Breast epithelium (tissue), 4 donors: ENCODE results near the gene HNRNPUL2. TPM values are rescaled to one million over a fixed set of nuclear protein-coding genes. Genes with fewer than 3 reads are reported as not detected.

Experiments
- DNase-seq, 2 donors: peaks; one replicate each; pipeline ENCODE4 v3.0.0-alpha.2; 2019; ENCODE audit warnings: low spot score in 2 of 2
- H3K27ac ChIP-seq, 2 donors: fragments of 200-600 bp; sonication (generic) in 1 of 2; one replicate each; pipeline ENCODE4 v1.5.1; 2016 to 2019; ENCODE audit warnings: mild to moderate bottlenecking in 1 of 2
- H3K27me3 ChIP-seq, 2 donors: fragments of 200-600 bp; sonication (generic) in 1 of 2; one replicate each; pipeline versions ENCODE4 v1.5.1 to v1.6.0; 2017 to 2019; ENCODE audit warnings: control low read depth in 1 of 2, mild to moderate bottlenecking in 1 of 2
- H3K36me3 ChIP-seq: fragments of 200-600 bp; one replicate; pipeline ENCODE4 v1.5.1; 2019
- H3K4me1 ChIP-seq, 2 donors: fragments of 200-600 bp; sonication (generic); one replicate each; pipeline ENCODE4 v1.5.1; 2016 to 2019; ENCODE audit warnings: control low read depth in 1 of 2
- H3K4me3 ChIP-seq, 3 donors: fragments of 200-600 bp; sonication (generic); 1 replicate in 2 of 3; 2 replicates in 1 of 3; pipeline ENCODE4 v1.5.1; 2016 to 2019; ENCODE audit warnings: mild to moderate bottlenecking in 3 of 3, moderate library complexity in 2 of 3
- H3K9me3 ChIP-seq, 2 donors: fragments of 200-600 bp; sonication (generic) in 1 of 2; one replicate each; pipeline ENCODE4 v1.5.1; 2016 to 2019; ENCODE audit warnings: control low read depth in 1 of 2
- POLR2A ChIP-seq: fragments of 450-650 bp; IDR thresholded peaks from one replicate; pipeline ENCODE4 v1.6.1; 2016; ENCODE audit warnings: antibody characterized with exemption, mild to moderate bottlenecking, moderate library complexity
- POLR2AphosphoS5 ChIP-seq, 3 donors: sonication (generic); formaldehyde crosslinking; IDR thresholded peaks; one replicate each; pipeline ENCODE4 v1.6.1; 2017; ENCODE audit warnings: antibody characterized with exemption in 3 of 3
- intact Hi-C: fragments of 100-400 bp; cut with DNase I; formaldehyde crosslinking; loops from one replicate; pipeline ENCODE4 v1.15.1; 2023; ENCODE audit warnings: low total_unique reads
- total RNA-seq, 3 donors: library from RNA; depleted of rRNA; stranded (reverse); fragments of >200 nt; gene quantifications; one replicate each; pipeline ENCODE4 v1.1.0, GENCODE V29; 2016
- TF ChIP-seq, protein P1 (sequence below), 3 donors: fragments of 450-650 bp; IDR thresholded peaks; one replicate each; pipeline ENCODE4 v1.5.1; 2016 to 2017; ENCODE audit warnings: antibody characterized with exemption in 3 of 3, mild to moderate bottlenecking in 3 of 3, moderate library complexity in 3 of 3

The HNRNPUL2 gene
- total RNA-seq, 3 donors from 2014 or later = 22.3 to 24.5 (median 23.6) TPM

DNA sequence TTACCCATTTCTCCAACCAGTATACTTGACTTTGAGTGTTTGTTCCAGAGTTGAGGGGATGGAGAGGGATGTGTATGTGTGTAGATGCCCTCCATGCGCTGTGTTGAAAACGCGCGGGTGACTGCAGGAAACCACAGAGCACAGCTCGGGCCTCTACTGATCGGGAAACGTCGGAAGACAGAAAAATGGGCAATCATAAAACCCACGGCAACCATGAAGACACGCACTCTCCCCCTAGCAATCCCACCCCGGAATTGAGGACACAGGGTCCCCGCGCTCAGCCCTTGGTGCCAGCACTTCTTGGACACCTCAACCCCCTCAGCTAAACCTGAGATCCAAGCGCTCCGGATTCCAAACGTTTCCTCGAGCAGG is 56.0 kb downstream of the HNRNPUL2 start:
- Histone ChIP-seq H3K27me3 (no peaks in the 10 kb centered on the region), H3K36me3 (no peaks in the 10 kb centered on the region), H3K9me3 (no peaks in the 10 kb centered on the region), H3K4me3 (peak overlapping the region; percentile 77 to 84 (median 80)), H3K27ac (peak overlapping the region; percentile 90 to 93), H3K4me1 (peaks cover 10 to 22% of the 10 kb centered on the region in 2 donors)
- TF ChIP-seq POLR2AphosphoS5 (IDR thresholded peaks at IDR 0.05) = no peak
- TF ChIP-seq POLR2A = no peak
- TF ChIP-seq, protein P1, sequence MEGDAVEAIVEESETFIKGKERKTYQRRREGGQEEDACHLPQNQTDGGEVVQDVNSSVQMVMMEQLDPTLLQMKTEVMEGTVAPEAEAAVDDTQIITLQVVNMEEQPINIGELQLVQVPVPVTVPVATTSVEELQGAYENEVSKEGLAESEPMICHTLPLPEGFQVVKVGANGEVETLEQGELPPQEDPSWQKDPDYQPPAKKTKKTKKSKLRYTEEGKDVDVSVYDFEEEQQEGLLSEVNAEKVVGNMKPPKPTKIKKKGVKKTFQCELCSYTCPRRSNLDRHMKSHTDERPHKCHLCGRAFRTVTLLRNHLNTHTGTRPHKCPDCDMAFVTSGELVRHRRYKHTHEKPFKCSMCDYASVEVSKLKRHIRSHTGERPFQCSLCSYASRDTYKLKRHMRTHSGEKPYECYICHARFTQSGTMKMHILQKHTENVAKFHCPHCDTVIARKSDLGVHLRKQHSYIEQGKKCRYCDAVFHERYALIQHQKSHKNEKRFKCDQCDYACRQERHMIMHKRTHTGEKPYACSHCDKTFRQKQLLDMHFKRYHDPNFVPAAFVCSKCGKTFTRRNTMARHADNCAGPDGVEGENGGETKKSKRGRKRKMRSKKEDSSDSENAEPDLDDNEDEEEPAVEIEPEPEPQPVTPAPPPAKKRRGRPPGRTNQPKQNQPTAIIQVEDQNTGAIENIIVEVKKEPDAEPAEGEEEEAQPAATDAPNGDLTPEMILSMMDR (IDR thresholded peaks at IDR 0.05) = no peak
- DNase-seq = no peak
- intact Hi-C loops = no loop called here

- Histone ChIP-seq H3K27ac (no peak overlapping the region), H3K4me3 (no peak overlapping the region), H3K9me3 (no peaks in the 10 kb centered on the region), H3K36me3 (no peaks in the 10 kb centered on the region), H3K4me1 (peaks cover 10 to 23% of the 10 kb centered on the region in 2 donors), H3K27me3 (no peaks in the 10 kb centered on the region)
- intact Hi-C loops = no loop called here
- no peak for TF ChIP-seq POLR2A
- no peak for DNase-seq
Observed at GRCh38 chr11:62669420-62670161, 57.7 kb downstream of the HNRNPUL2 start.

GRCh38 chr11:62667460-62667859 is 59.8 kb downstream of the HNRNPUL2 start:
- intact Hi-C loops = no loop called here
- peak overlapping the region in 1 of 3 donors; percentile 83 for H3K4me3 ChIP-seq
- H3K36me3 ChIP-seq = no peaks in the 10 kb centered on the region
- H3K27me3 ChIP-seq = no peaks in the 10 kb centered on the region
- H3K27ac ChIP-seq = peak overlapping the region in 1 of 2 donors; percentile 5
- TF ChIP-seq POLR2AphosphoS5 (IDR thresholded peaks at IDR 0.05) (no peak), POLR2A (no peak)
- TF ChIP-seq, protein P1 (IDR thresholded peaks at IDR 0.05) = no peak
- H3K4me1 ChIP-seq = peaks cover 10 to 19% of the 10 kb centered on the region in 2 donors
- DNase-seq = no peak
- no peaks in the 10 kb centered on the region for H3K9me3 ChIP-seq

DNA sequence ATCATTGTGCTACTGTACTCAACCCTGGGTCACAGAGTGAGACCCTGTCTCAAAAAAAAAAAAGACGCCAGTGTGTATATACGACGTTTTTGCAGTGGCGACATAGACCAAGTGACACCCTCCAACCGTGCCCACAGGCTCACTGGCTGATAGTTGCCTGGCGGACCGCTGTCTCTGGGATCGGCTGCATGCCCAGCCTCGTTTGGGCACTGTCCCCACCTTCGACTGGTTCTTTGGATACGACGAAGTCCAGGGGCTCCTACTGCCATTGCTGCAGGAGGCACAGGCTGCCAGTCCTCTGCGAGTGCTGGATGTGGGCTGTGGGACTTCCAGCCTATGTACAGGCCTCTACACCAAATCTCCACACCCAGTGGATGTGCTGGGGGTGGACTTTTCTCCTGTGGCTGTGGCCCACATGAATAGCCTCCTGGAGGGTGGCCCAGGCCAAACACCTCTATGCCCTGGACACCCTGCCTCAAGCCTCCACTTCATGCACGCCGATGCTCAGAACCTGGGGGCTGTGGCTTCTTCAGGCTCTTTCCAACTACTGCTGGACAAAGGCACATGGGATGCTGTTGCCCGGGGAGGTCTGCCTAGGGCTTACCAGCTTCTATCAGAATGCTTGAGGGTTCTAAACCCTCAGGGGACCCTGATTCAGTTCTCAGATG is 60.9 kb downstream of the HNRNPUL2 start:
- peak overlapping the region; percentile 89 to 93 for H3K27ac ChIP-seq
- H3K4me3 ChIP-seq = peak overlapping the region; percentile 62 to 85 (median 83)
- no peak for TF ChIP-seq POLR2AphosphoS5 (IDR thresholded peaks at IDR 0.05)
- TF ChIP-seq, protein P1 (IDR thresholded peaks at IDR 0.05) = no peak
- no peak for TF ChIP-seq POLR2A
- intact Hi-C loops = no loop called here
- peaks cover 10 to 19% of the 10 kb centered on the region in 2 donors for H3K4me1 ChIP-seq
- no peak for DNase-seq
- H3K36me3 ChIP-seq = no peaks in the 10 kb centered on the region
- H3K9me3 ChIP-seq = no peaks in the 10 kb centered on the region
- no peaks in the 10 kb centered on the region for H3K27me3 ChIP-seq

DNA sequence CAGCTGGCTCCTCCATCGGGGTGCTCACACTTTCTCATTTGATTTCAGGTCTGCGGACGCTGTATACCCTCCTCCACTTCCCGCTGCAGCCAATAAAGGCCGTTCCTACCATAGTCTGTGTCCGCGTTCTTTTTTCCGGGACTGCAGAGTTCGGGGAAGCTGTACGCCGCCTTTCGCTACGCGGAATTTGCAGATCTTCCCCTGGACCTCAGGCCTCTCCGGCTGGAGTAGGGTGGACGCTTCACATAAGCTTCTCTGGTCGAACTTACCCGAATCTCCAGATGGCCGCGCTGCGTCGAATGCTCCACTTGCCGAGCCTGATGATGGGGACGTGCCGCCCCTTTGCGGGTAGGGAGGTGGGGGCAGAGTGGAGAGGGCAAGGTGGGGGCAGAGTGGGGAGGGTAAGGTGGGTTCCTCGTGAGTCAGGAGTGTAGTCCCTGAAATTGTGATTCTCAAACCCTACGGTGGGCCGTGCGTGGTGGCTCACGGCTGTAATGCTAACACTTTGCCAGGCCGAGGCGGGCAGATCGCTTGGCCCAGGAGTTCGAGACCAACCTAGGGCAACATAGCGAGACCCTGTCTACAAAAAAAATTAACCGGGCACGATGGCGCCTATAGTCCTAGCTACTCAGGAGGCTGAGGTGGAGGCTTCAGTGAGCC is 61.5 kb downstream of the HNRNPUL2 start:
- no peak for TF ChIP-seq POLR2A
- TF ChIP-seq, protein P1 (IDR thresholded peaks at IDR 0.05) = no peak
- TF ChIP-seq POLR2AphosphoS5 (IDR thresholded peaks at IDR 0.05) = no peak
- peak overlapping the region; percentile 62 to 85 (median 83) for H3K4me3 ChIP-seq
- peak overlapping the region; percentile 89 to 93 for H3K27ac ChIP-seq
- intact Hi-C loops = no loop called here
- H3K9me3 ChIP-seq = no peaks in the 10 kb centered on the region
- no peaks in the 10 kb centered on the region for H3K27me3 ChIP-seq
- peaks cover 9 to 19% of the 10 kb centered on the region in 2 donors for H3K4me1 ChIP-seq
- DNase-seq = no peak
- no peaks in the 10 kb centered on the region for H3K36me3 ChIP-seq
